Neural progenitor cell (in vitro differentiated cells): ENCODE data around the gene ADRA2C.

Experiments
- EZH2 ChIP-seq: fragments of 200-600 bp; sonication (generic); IDR thresholded peaks from 2 replicates; pipeline ENCODE4 v1.6.1; 2017; ENCODE audit warnings: antibody characterized with exemption, mild to moderate bottlenecking, moderate library complexity
- TF ChIP-seq, protein P1 (sequence below): fragments of 200-600 bp; sonication (generic); IDR thresholded peaks from 2 replicates; pipeline ENCODE4 v1.5.1; 2017; ENCODE audit warnings: antibody characterized with exemption, mild to moderate bottlenecking

DNA sequence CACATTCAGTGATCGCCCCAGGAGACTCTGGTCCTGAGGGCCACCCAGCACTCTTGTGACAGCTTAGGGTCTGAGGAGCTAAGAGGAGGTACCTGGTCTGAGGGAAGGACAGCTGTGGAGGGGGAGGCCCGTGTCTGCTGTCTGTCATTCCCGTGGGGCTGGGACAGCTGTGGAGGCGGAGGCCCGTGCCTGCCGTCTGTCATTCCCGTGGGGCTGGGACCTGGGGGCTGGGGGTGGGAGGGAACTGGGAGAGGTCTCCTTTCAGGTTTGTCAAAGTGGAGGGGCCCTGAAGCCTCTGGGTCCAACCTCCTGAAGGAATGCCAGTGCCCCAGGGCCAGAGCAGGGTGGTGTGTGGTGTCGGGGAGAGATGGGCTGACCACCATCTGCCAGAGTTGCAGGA is 45.0 kb upstream of the ADRA2C start:
- TF ChIP-seq, protein P1, sequence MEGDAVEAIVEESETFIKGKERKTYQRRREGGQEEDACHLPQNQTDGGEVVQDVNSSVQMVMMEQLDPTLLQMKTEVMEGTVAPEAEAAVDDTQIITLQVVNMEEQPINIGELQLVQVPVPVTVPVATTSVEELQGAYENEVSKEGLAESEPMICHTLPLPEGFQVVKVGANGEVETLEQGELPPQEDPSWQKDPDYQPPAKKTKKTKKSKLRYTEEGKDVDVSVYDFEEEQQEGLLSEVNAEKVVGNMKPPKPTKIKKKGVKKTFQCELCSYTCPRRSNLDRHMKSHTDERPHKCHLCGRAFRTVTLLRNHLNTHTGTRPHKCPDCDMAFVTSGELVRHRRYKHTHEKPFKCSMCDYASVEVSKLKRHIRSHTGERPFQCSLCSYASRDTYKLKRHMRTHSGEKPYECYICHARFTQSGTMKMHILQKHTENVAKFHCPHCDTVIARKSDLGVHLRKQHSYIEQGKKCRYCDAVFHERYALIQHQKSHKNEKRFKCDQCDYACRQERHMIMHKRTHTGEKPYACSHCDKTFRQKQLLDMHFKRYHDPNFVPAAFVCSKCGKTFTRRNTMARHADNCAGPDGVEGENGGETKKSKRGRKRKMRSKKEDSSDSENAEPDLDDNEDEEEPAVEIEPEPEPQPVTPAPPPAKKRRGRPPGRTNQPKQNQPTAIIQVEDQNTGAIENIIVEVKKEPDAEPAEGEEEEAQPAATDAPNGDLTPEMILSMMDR = no peak
- TF ChIP-seq EZH2 = no peak
